HEK293T (cell line): ENCODE measurements around the gene SAFB.

ENCODE experiments used
- ARNT ChIP-seq: fragments of 450-650 bp; IDR thresholded peaks from 2 replicates; pipeline ENCODE4 v1.6.1; 2017; ENCODE audit warnings: mild to moderate bottlenecking
- FOXK2 ChIP-seq: fragments of 450-650 bp; IDR thresholded peaks from 2 replicates; pipeline ENCODE4 v1.6.1; 2016; ENCODE audit warnings: mild to moderate bottlenecking
- FOXM1 ChIP-seq: fragments of 450-650 bp; IDR thresholded peaks from 2 replicates; pipeline ENCODE4 v1.6.1; 2017; ENCODE audit warnings: mild to moderate bottlenecking, borderline replicate concordance
- SP1 ChIP-seq: fragments of 450-650 bp; IDR thresholded peaks from 2 replicates; pipeline ENCODE4 v1.6.1; 2017

- TF ChIP-seq FOXM1 (no peak), ARNT (no peak), SP1 (no peak), FOXK2 (no peak)
These were observed 35.8 kb upstream of the SAFB start for GRCh38 chr19:5587071-5587455.
